ENCODE data around the gene NTNG2. TPM values are rescaled to one million over a fixed set of nuclear protein-coding genes. Genes with fewer than 3 reads are reported as not detected.

NTNG2 gene
- total RNA-seq, 1 experiment from 2014 or later, result not detected

DNA sequence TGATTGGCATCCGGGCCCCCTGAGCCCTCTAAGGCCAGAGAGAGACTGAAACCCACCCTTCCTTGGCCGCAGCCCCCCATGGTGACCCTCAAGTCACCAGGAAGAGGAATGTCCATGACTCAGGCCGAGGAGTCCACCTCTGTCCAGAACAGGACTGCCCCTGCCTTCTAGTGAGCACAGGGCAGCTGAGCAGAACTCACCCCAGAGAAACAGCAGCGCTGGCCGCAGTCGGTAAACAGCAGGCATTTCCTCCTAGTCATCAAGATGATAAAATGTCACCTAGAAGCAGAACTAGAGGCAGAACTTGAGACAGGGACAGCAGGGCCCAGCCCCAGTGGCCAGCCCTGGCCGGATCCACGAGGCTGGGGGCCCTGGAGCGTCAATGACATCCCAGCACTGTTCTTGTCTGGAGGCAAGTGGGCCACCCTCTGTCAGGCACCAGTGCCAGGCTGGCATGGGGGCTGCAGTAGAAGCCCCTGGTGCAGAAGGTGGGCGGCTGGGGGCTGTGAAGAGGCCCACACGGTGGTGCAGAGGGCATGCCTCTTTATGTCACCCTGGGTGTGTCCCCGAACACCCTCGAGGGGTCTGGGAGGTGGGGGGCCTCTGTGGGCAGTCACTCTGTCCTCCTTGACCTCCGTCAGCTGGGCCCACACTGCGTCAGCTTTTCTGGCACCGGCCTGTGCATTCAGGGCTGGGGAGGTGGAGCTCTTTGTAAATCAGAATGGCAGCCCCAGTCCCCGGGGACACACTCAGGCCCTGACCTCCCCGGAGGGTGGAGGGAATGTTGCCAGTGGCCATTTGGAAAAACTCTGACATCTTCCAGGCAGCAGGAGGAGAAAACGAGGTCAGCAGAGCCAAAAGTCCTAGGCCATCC lies 83.0 kb downstream of the NTNG2 start:
- no peak for TF ChIP-seq CTCF (IDR thresholded peaks at IDR 0.05; ENCODE audit: unreplicated experiment)
- Mint-ChIP-seq H3K4me3 (ENCODE audit: unreplicated experiment) (no peak overlapping the region), H3K27me3 (ENCODE audit: insufficient read depth, unreplicated experiment) (peaks cover 12% of the 10 kb centered on the region), H3K4me1 (ENCODE audit: insufficient read depth, unreplicated experiment) (peaks cover 5% of the 10 kb centered on the region), H3K9me3 (ENCODE audit: unreplicated experiment) (no peaks in the 10 kb centered on the region), H3K27ac (ENCODE audit: low read depth, unreplicated experiment) (no peak overlapping the region), H3K36me3 (ENCODE audit: insufficient read depth, unreplicated experiment) (no peaks in the 10 kb centered on the region)
- ChIA-PET POLR2A (no interaction called here), CTCF (interaction anchor here (2.0 to 3.0 kb wide), 2 partner anchors 9 to 15 kb away, joined by 5 to 15 read pairs; no protein-coding TSS in a partner anchor)
- no peak for DNase-seq (ENCODE audit: unreplicated experiment)
- intact Hi-C loops (cut with micrococcal nuclease), result no loop called here
- no TSS peak for BruUV-seq (replicated peaks)

DNA sequence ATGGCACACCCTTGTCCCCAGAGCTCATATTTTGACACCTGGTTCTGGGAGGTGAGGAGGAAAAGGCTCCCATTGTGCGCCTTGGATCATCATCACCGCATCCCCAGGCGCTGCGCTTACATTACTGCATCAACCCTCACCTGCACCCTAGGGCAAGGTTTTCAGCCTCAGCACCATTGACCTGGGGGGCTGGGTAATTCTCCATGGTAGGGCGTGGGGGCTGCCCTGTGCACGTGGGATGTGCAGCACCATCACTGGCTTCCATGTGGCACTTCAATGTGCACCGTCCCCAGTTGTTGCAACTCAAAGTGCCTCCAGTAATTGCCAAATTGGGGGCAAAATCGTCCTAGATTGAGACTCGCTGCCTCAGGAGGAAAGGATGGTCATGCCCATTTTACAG lies 83.6 kb downstream of the NTNG2 start:
- no peaks in the 10 kb centered on the region for H3K9me3 Mint-ChIP-seq (ENCODE audit: unreplicated experiment)
- POLR2A ChIA-PET, result no interaction called here
- intact Hi-C loops (cut with micrococcal nuclease), result no loop called here

GRCh38 chr9:132247942-132248341 lies 86.1 kb downstream of the NTNG2 start:
- CTCF ChIA-PET, result interaction anchor here (0.7 to 3.0 kb wide), 4 partner anchors 9 to 485 kb away, joined by 3 to 15 read pairs (median 6); no protein-coding TSS in a partner anchor
- POLR2A ChIA-PET, result no interaction called here
- no peaks in the 10 kb centered on the region for H3K9me3 Mint-ChIP-seq (ENCODE audit: unreplicated experiment)

More for the DNA sequence above, 83.6 kb downstream of the NTNG2 start:
- H3K27ac Mint-ChIP-seq (ENCODE audit: low read depth, unreplicated experiment), result no peak overlapping the region
- DNase-seq (ENCODE audit: unreplicated experiment), result no peak
- peaks cover 5% of the 10 kb centered on the region for H3K4me1 Mint-ChIP-seq (ENCODE audit: insufficient read depth, unreplicated experiment)
- no TSS peak for BruUV-seq (replicated peaks)
- TF ChIP-seq CTCF (IDR thresholded peaks at IDR 0.05; ENCODE audit: unreplicated experiment), result no peak
- H3K27me3 Mint-ChIP-seq (ENCODE audit: insufficient read depth, unreplicated experiment), result peaks cover 12% of the 10 kb centered on the region
- CTCF ChIA-PET, result interaction anchor here (2.0 to 3.0 kb wide), 2 partner anchors 9 to 14 kb away, joined by 5 to 15 read pairs; no protein-coding TSS in a partner anchor
- H3K36me3 Mint-ChIP-seq (ENCODE audit: insufficient read depth, unreplicated experiment), result no peaks in the 10 kb centered on the region
- H3K4me3 Mint-ChIP-seq (ENCODE audit: unreplicated experiment), result no peak overlapping the region

More at GRCh38 chr9:132247942-132248341, 86.1 kb downstream of the NTNG2 start:
- no TSS peak for BruUV-seq (replicated peaks)
- Mint-ChIP-seq H3K27ac (ENCODE audit: low read depth, unreplicated experiment) (no peak overlapping the region), H3K36me3 (ENCODE audit: insufficient read depth, unreplicated experiment) (no peaks in the 10 kb centered on the region), H3K4me3 (ENCODE audit: unreplicated experiment) (no peak overlapping the region), H3K4me1 (ENCODE audit: insufficient read depth, unreplicated experiment) (no peaks in the 10 kb centered on the region), H3K27me3 (ENCODE audit: insufficient read depth, unreplicated experiment) (peaks cover 12% of the 10 kb centered on the region)
- no peak for DNase-seq (ENCODE audit: unreplicated experiment)
- no peak for TF ChIP-seq CTCF (IDR thresholded peaks at IDR 0.05; ENCODE audit: unreplicated experiment)
- intact Hi-C loops (cut with micrococcal nuclease), result no loop called here
